Measurements from ENCODE around the gene DSC1.

DSC1 gene

GRCh38 chr18:31093880-31094279, 68.8 kb downstream of the DSC1 start:
- no peak for TF ChIP-seq CTCF (IDR thresholded peaks at IDR 0.05; ENCODE audit: borderline replicate concordance, control extremely low read depth, extremely low read depth, insufficient read depth, missing control alignments)
- no peak for DNase-seq (ENCODE audit: low spot score)
- in situ Hi-C loops (cut with MboI; ENCODE audit: low sequenced_read_pairs, unreplicated experiment), result no loop called here

- no peak for TF ChIP-seq CTCF (IDR thresholded peaks at IDR 0.05; ENCODE audit: borderline replicate concordance, control extremely low read depth, extremely low read depth, insufficient read depth, missing control alignments)
- in situ Hi-C loops (cut with MboI; ENCODE audit: low sequenced_read_pairs, unreplicated experiment), result no loop called here
- DNase-seq (ENCODE audit: low spot score), result no peak
These were observed 69.4 kb downstream of the DSC1 start for GRCh38 chr18:31093294-31093693.

- no peak for TF ChIP-seq CTCF (IDR thresholded peaks at IDR 0.05; ENCODE audit: borderline replicate concordance, control extremely low read depth, extremely low read depth, insufficient read depth, missing control alignments)
- in situ Hi-C loops (cut with MboI; ENCODE audit: low sequenced_read_pairs, unreplicated experiment), result no loop called here
- DNase-seq (ENCODE audit: low spot score), result no peak
These were observed 71.3 kb downstream of the DSC1 start for GRCh38 chr18:31091350-31091749.

GRCh38 chr18:31088532-31088931, 74.1 kb downstream of the DSC1 start:
- no peak for TF ChIP-seq CTCF (IDR thresholded peaks at IDR 0.05; ENCODE audit: borderline replicate concordance, control extremely low read depth, extremely low read depth, insufficient read depth, missing control alignments)
- no peak for DNase-seq (ENCODE audit: low spot score)
- in situ Hi-C loops (cut with MboI; ENCODE audit: low sequenced_read_pairs, unreplicated experiment), result no loop called here

GRCh38 chr18:31079973-31080372, 82.7 kb downstream of the DSC1 start:
- DNase-seq (ENCODE audit: low spot score), result no peak
- in situ Hi-C loops (cut with MboI; ENCODE audit: low sequenced_read_pairs, unreplicated experiment), result no loop called here

More at GRCh38 chr18:31079973-31080372, 82.7 kb downstream of the DSC1 start:
- TF ChIP-seq CTCF (IDR thresholded peaks at IDR 0.05; ENCODE audit: borderline replicate concordance, control extremely low read depth, extremely low read depth, insufficient read depth, missing control alignments), result no peak
